GM18870 (cell line): ENCODE results near the gene MYO16.
A peak's percentile ranks its signal among the peaks of the same experiment; 100 is the strongest.

Source experiments
- ATAC-seq: cut with Tn5 transposase; IDR thresholded peaks from one replicate; pipeline ENCODE4 v1.9.1; 2021; ENCODE audit warnings: moderate library complexity; ENCODE audit not compliant: unreplicated experiment

MYO16 gene

GRCh38 chr13:108789476-108789875, 160.1 kb downstream of the MYO16 start:
- no peak for ATAC-seq

- no peak for ATAC-seq
Measured at GRCh38 chr13:108795841-108796240, 166.4 kb downstream of the MYO16 start.

GRCh38 chr13:108797354-108797753, 167.9 kb downstream of the MYO16 start:
- ATAC-seq: no peak

- no peak for ATAC-seq
Measured at GRCh38 chr13:108807841-108808240, 178.4 kb downstream of the MYO16 start.

GRCh38 chr13:108812165-108812564, 182.8 kb downstream of the MYO16 start:
- no peak for ATAC-seq

GRCh38 chr13:108812661-108813060, 183.2 kb downstream of the MYO16 start:
- no peak for ATAC-seq

GRCh38 chr13:108813587-108814170, 184.3 kb downstream of the MYO16 start:
- no peak for ATAC-seq

GRCh38 chr13:108816375-108816774, 187.0 kb downstream of the MYO16 start:
- ATAC-seq: no peak

GRCh38 chr13:108827646-108828045, 198.2 kb downstream of the MYO16 start:
- ATAC-seq: no peak

GRCh38 chr13:108828086-108828815, 198.8 kb downstream of the MYO16 start:
- ATAC-seq: no peak

GRCh38 chr13:108830916-108831315, 201.5 kb downstream of the MYO16 start:
- no peak for ATAC-seq

GRCh38 chr13:108833531-108833930, 204.1 kb downstream of the MYO16 start:
- no peak for ATAC-seq

- no peak for ATAC-seq
Measured at GRCh38 chr13:108834193-108834592, 204.8 kb downstream of the MYO16 start.

- no peak for ATAC-seq
Measured at GRCh38 chr13:108835083-108835482, 205.7 kb downstream of the MYO16 start.

- ATAC-seq: no peak
Measured at GRCh38 chr13:108850691-108851090, 221.3 kb downstream of the MYO16 start.

- ATAC-seq: no peak
Measured at GRCh38 chr13:108851660-108852059, 222.2 kb downstream of the MYO16 start.

GRCh38 chr13:108853031-108853430, 223.6 kb downstream of the MYO16 start:
- no peak for ATAC-seq

- ATAC-seq: peak; percentile 79
Measured at GRCh38 chr13:108855737-108856387, 226.5 kb downstream of the MYO16 start.

- no peak for ATAC-seq
Measured at GRCh38 chr13:108858676-108859075, 229.3 kb downstream of the MYO16 start.

GRCh38 chr13:108859197-108860012, 230.0 kb downstream of the MYO16 start:
- ATAC-seq: no peak

GRCh38 chr13:108860418-108860817, 231.0 kb downstream of the MYO16 start:
- no peak for ATAC-seq
